A549 (cell line): ENCODE measurements around the gene RIT1. TPM values are rescaled to one million over a fixed set of nuclear protein-coding genes. Genes with fewer than 3 reads are reported as not detected.

ENCODE experiments used
- BCL3 ChIP-seq: fragments of >200 bp; sonication (Bioruptor Twin); formaldehyde crosslinking; IDR thresholded peaks from 3 replicates; pipeline ENCODE4 v1.6.1; 2016
- CHD4 ChIP-seq: fragments of 200-600 bp; sonication (generic); IDR thresholded peaks from 2 replicates; pipeline ENCODE4 v1.6.1; 2016; ENCODE audit warnings: antibody characterized with exemption, mild to moderate bottlenecking, borderline replicate concordance
- EHF ChIP-seq: fragments of 250-450 bp; sonication (Bioruptor Pico); IDR thresholded peaks from 2 replicates; pipeline ENCODE4 v1.5.0; 2020; ENCODE audit warnings: mild to moderate bottlenecking
- EP300 ChIP-seq, 2 experiments: fragments of >200 bp; sonication (Bioruptor Twin); formaldehyde crosslinking; IDR thresholded peaks; 2 replicates in 1 of 2; 3 replicates in 1 of 2; pipeline ENCODE4 v1.6.1; 2016 to 2017
- ESRRA ChIP-seq: fragments of 150-350 bp; IDR thresholded peaks from 2 replicates; pipeline ENCODE4 v1.6.1; 2014; ENCODE audit warnings: mild to moderate bottlenecking, low read length, borderline replicate concordance
- FOSL2 ChIP-seq, 2 experiments: fragments of 450-650 bp in 1 of 2; fragments of >200 bp in 1 of 2; sonication (Bioruptor Twin) in 1 of 2; formaldehyde crosslinking; IDR thresholded peaks; 2 replicates each; pipeline versions ENCODE4 v1.5.0 to v1.6.1; 2016 to 2020; ENCODE audit warnings: mild to moderate bottlenecking in 1 of 2, moderate library complexity in 1 of 2
- FOXS1 ChIP-seq: fragments of 250-450 bp; sonication (Bioruptor Pico); IDR thresholded peaks from 2 replicates; pipeline ENCODE4 v1.5.0; 2020; ENCODE audit warnings: mild to moderate bottlenecking, moderate library complexity
- GATA3 ChIP-seq: IDR thresholded peaks from 2 replicates; pipeline ENCODE4 v1.6.1; 2012; ENCODE audit warnings: borderline replicate concordance
- HDAC2 ChIP-seq: fragments of 200-600 bp; sonication (generic); IDR thresholded peaks from 2 replicates; pipeline ENCODE4 v1.6.1; 2016
- HOXA7 ChIP-seq: fragments of 250-450 bp; sonication (Bioruptor Pico); IDR thresholded peaks from 2 replicates; pipeline ENCODE4 v1.5.0; 2020; ENCODE audit warnings: mild to moderate bottlenecking, moderate library complexity
- HOXB5 ChIP-seq: fragments of 250-450 bp; sonication (Bioruptor Pico); IDR thresholded peaks from 2 replicates; pipeline ENCODE4 v1.5.0; 2020; ENCODE audit warnings: mild to moderate bottlenecking, moderate library complexity
- JUN ChIP-seq, 2 experiments: fragments of >200 bp; sonication (Bioruptor Twin); formaldehyde crosslinking; IDR thresholded peaks; 2 replicates in 1 of 2; 3 replicates in 1 of 2; pipeline ENCODE4 v1.6.1; 2016 to 2017
- KDM5A ChIP-seq: fragments of 200-600 bp; sonication (generic); IDR thresholded peaks from 2 replicates; pipeline ENCODE4 v1.6.1; 2016; ENCODE audit warnings: antibody characterized with exemption, mild to moderate bottlenecking
- MAFK ChIP-seq: fragments of 450-650 bp; IDR thresholded peaks from 2 replicates; pipeline ENCODE4 v1.6.1; 2014; ENCODE audit not compliant: partially characterized antibody
- MAZ ChIP-seq: fragments of 150-350 bp; IDR thresholded peaks from 2 replicates; pipeline ENCODE4 v1.6.1; 2014; ENCODE audit warnings: antibody characterized with exemption, low read depth, low read length, borderline replicate concordance
- NFE2L2 ChIP-seq: fragments of 150-350 bp; conservative IDR thresholded peaks from 2 replicates; pipeline ENCODE4 v1.6.1; 2014; ENCODE audit warnings: low read length
- NR3C1 ChIP-seq: fragments of >200 bp; sonication (Bioruptor Twin); formaldehyde crosslinking; IDR thresholded peaks from 3 replicates; pipeline ENCODE4 v1.6.1; 2017
- POLR2AphosphoS2 ChIP-seq: conservative IDR thresholded peaks from 2 replicates; pipeline ENCODE4 v1.6.1; 2012; ENCODE audit warnings: low read length, improper control_type of control experiment, inconsistent platforms
- RAD21 ChIP-seq, 2 experiments: fragments of >200 bp in 1 of 2; sonication (Bioruptor Twin) in 1 of 2; formaldehyde crosslinking in 1 of 2; IDR thresholded peaks in 1 of 2; conservative IDR thresholded peaks in 1 of 2; 2 replicates in 1 of 2; 3 replicates in 1 of 2; pipeline ENCODE4 v1.6.1; 2012 to 2018; ENCODE audit warnings: inconsistent platforms in 1 of 2
- RCOR1 ChIP-seq: fragments of 150-350 bp; IDR thresholded peaks from 2 replicates; pipeline ENCODE4 v1.6.1; 2014; ENCODE audit warnings: antibody characterized with exemption, low read length, low read depth
- REST ChIP-seq: fragments of 200-600 bp; sonication (generic); IDR thresholded peaks from 2 replicates; pipeline ENCODE4 v1.6.1; 2016; ENCODE audit warnings: antibody characterized with exemption, mild to moderate bottlenecking, moderate library complexity
- RFX5 ChIP-seq: fragments of 450-650 bp; IDR thresholded peaks from 2 replicates; pipeline ENCODE4 v1.7.1; 2014; ENCODE audit warnings: antibody characterized with exemption, mild to moderate bottlenecking, moderate library complexity
- RNF2 ChIP-seq: fragments of 200-600 bp; sonication (generic); IDR thresholded peaks from 2 replicates; pipeline ENCODE4 v1.6.1; 2016; ENCODE audit warnings: low read depth, mild to moderate bottlenecking, antibody characterized with exemption, moderate library complexity, borderline replicate concordance
- SMC3 ChIP-seq: fragments of >200 bp; sonication (Bioruptor Twin); formaldehyde crosslinking; IDR thresholded peaks from 3 replicates; pipeline ENCODE4 v1.6.1; 2018; ENCODE audit warnings: inconsistent platforms
- SREBF2 ChIP-seq: fragments of 450-650 bp; IDR thresholded peaks from 2 replicates; pipeline ENCODE4 v1.6.1; 2014; ENCODE audit warnings: mild to moderate bottlenecking, moderate library complexity
- TFCP2L1 ChIP-seq: fragments of 250-450 bp; sonication (Bioruptor Pico); IDR thresholded peaks from 2 replicates; pipeline ENCODE4 v1.5.0; 2021; ENCODE audit warnings: mild to moderate bottlenecking
- USF2 ChIP-seq: fragments of 450-650 bp; IDR thresholded peaks from 2 replicates; pipeline ENCODE4 v1.6.1; 2014; ENCODE audit warnings: antibody characterized with exemption
- ZC3H11A ChIP-seq: fragments of 450-650 bp; IDR thresholded peaks from 2 replicates; pipeline ENCODE4 v1.6.1; 2014; ENCODE audit warnings: antibody characterized with exemption, mild to moderate bottlenecking
- ZNF302 ChIP-seq: fragments of 250-450 bp; sonication (Bioruptor Pico); IDR thresholded peaks from 2 replicates; pipeline ENCODE4 v1.9.0; 2021; ENCODE audit warnings: inconsistent platforms, mild to moderate bottlenecking, moderate library complexity
- ZSCAN20 ChIP-seq: fragments of 250-450 bp; sonication (Bioruptor Pico); IDR thresholded peaks from 2 replicates; pipeline ENCODE4 v1.8.0; 2022; ENCODE audit warnings: mild to moderate bottlenecking, moderate library complexity
- polyA plus RNA-seq, 4 experiments: library from polyadenylated mRNA; depleted of rRNA in 3 of 4; stranded (reverse); fragments of >200 nt; fragmentation: RNase III in 1 of 4; extraction: RNeasy Plus Mini Kit Qiagen cat#74134 plus additional on column Dnase treatment in 1 of 4; gene quantifications; 2 replicates in 3 of 4; 3 replicates in 1 of 4; pipeline ENCODE4 v1.2.3, GENCODE V29; 2011 to 2017
- TF ChIP-seq, protein P1 (sequence below): fragments of >200 bp; sonication (Bioruptor Twin); formaldehyde crosslinking; IDR thresholded peaks from 2 replicates; pipeline ENCODE4 v1.6.1; 2016
- TF ChIP-seq, protein P2 (sequence below): IDR thresholded peaks from 2 replicates; pipeline ENCODE4 v1.6.1; 2012

Gene RIT1
- polyA plus RNA-seq, 2 of the 4 experiments (the other 2 are of a cell fraction): 23.6 to 51.9 TPM

DNA sequence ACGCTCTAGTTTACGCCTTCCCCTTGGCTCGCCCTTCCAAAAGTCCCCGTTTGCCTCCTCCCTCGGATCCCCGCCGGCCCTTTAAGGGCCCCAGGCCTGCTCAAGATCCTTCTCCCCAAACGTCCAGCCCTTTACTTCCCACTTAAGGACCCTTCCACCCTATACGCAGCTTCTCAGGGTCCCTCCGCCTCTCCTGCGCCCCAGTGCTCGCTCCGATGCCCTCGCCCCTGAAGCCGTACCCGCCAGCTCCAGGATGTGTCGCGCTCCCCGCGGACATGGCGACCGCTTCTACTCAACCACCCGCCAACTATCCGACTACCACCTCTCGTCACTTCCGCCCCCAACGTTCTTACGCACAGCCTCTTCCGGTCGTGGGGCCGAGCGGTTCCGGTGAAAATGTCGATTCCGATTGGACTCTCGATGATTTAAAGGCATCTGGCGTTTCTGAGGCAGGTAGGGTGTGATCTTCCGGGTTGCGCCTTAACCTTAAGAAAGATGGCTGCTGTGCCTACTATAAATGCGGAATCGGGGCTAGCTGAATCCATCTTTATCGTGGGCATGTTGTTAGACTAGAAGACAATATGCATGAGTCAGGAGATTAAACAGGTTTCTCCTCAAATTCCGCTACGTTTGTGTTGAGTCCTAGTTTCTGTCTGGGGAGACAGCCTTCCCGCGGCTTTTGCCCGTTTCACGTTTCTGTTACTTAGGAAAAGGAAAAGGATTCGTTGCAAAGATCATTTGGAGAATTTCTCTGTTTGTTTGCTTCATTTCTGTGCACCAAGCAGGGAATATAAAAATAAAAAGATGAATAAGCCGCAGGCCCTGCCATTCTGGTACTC lies 23.2 kb upstream of the RIT1 start, which contains the start of gene KHDC4 (continued):
- TF ChIP-seq CHD4 (no peak), MAFK (peak; percentile 78), KDM5A (peak; percentile 54; the same call in 1 of the 2 replicates), HDAC2 (no peak), SREBF2 (no peak), GATA3 (no peak), FOSL2 (IDR thresholded peaks at IDR 0.05) (no peak), FOSL2 (CRISPR knock-in tag; IDR thresholded peaks at IDR 0.05) (0 out of 2 replicates have a peak, but pooled peaks have one; percentile 5), SMC3 (no peak), RAD21 (conservative IDR thresholded peaks at IDR 0.05 in 1 of 2, IDR thresholded peaks at IDR 0.05 in 1 of 2) (no peak), EP300 (IDR thresholded peaks at IDR 0.05) (no peak), BCL3 (peak; percentile 76), NFE2L2 (no peak), POLR2AphosphoS2 (peak; percentile 73; the same call in 1 of the 2 replicates), RFX5 (no peak), TFCP2L1 (0 out of 2 replicates have a peak, but pooled peaks have one; percentile 19), ZC3H11A (no peak), FOXS1 (CRISPR knock-in tag) (no peak), ESRRA (no peak), HOXA7 (CRISPR knock-in tag) (0 out of 2 replicates have a peak, but pooled peaks have one; percentile 30), HOXB5 (CRISPR knock-in tag) (no peak), NR3C1 (no peak), USF2 (no peak), REST (no peak; the same call in 1 of the 2 replicates), EHF (CRISPR knock-in tag) (no peak), MAZ (no peak), JUN (IDR thresholded peaks at IDR 0.05) (peak; percentile 80 to 89; a peak in 4 of 5 replicates), ZSCAN20 (CRISPR knock-in tag) (no peak), ZNF302 (CRISPR knock-in tag) (no peak), RCOR1 (no peak), RNF2 (no peak)
- TF ChIP-seq, protein P1, sequence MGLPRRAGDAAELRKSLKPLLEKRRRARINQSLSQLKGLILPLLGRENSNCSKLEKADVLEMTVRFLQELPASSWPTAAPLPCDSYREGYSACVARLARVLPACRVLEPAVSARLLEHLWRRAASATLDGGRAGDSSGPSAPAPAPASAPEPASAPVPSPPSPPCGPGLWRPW: no peak
- TF ChIP-seq, protein P2, sequence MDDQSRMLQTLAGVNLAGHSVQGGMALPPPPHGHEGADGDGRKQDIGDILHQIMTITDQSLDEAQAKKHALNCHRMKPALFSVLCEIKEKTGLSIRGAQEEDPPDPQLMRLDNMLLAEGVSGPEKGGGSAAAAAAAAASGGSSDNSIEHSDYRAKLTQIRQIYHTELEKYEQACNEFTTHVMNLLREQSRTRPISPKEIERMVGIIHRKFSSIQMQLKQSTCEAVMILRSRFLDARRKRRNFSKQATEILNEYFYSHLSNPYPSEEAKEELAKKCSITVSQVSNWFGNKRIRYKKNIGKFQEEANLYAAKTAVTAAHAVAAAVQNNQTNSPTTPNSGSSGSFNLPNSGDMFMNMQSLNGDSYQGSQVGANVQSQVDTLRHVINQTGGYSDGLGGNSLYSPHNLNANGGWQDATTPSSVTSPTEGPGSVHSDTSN: peak; percentile 74; the same call in 1 of the 2 replicates
